Measurements from ENCODE around the gene SMIM22.

- TF ChIP-seq CTCF (IDR thresholded peaks at IDR 0.05) (no peak), POLR2AphosphoS5 (IDR thresholded peaks at IDR 0.05) (no peak), POLR2A (IDR thresholded peaks at IDR 0.05) (no peak), EP300 (IDR thresholded peaks at IDR 0.05) (no peak)
Observed at GRCh38 chr16:4788910-4789309, 6.3 kb upstream of the SMIM22 start.
